DOHH2 (cell line): Measurements from ENCODE around the gene GPR3.

Experiments used
- H3F3A ChIP-seq: fragments of 200-600 bp; sonication (generic), shearing (Covaris generic); 2 replicates; pipeline ENCODE4 v1.6.0; 2016; ENCODE audit warnings: antibody characterized with exemption, mild to moderate bottlenecking; ENCODE audit not compliant: control insufficient read depth, insufficient read depth
- H3K27ac ChIP-seq: fragments of 200-600 bp; sonication (generic); 2 replicates; pipeline ENCODE4 v1.5.1; 2014; ENCODE audit warnings: low read depth, mild to moderate bottlenecking, low read length, moderate library complexity
- H3K27me3 ChIP-seq: fragments of 200-600 bp; sonication (generic); 2 replicates; pipeline ENCODE4 v1.6.1; 2014; ENCODE audit warnings: mild to moderate bottlenecking, low read length, mixed read lengths; ENCODE audit not compliant: control insufficient read depth
- H3K36me3 ChIP-seq: fragments of 200-600 bp; sonication (generic); 2 replicates; pipeline ENCODE4 v1.6.1; 2014; ENCODE audit warnings: mild to moderate bottlenecking, low read length, moderate library complexity, mixed read lengths; ENCODE audit not compliant: control insufficient read depth
- H3K4me1 ChIP-seq: fragments of 200-600 bp; sonication (generic); 2 replicates; pipeline ENCODE4 v1.6.1; 2014; ENCODE audit warnings: mild to moderate bottlenecking, low read length, mixed read lengths; ENCODE audit not compliant: control insufficient read depth
- H3K4me2 ChIP-seq: fragments of 200-600 bp; sonication (generic); 2 replicates; pipeline ENCODE4 v1.6.0; 2014; ENCODE audit warnings: mild to moderate bottlenecking, low read length, moderate library complexity
- H3K4me3 ChIP-seq: fragments of 200-600 bp; sonication (generic); 2 replicates; pipeline ENCODE4 v1.5.1; 2014; ENCODE audit warnings: mild to moderate bottlenecking, low read length, mixed read lengths
- H3K79me2 ChIP-seq: fragments of 200-600 bp; sonication (generic); 2 replicates; pipeline ENCODE4 v1.6.1; 2014; ENCODE audit warnings: mild to moderate bottlenecking, low read length, mixed read lengths; ENCODE audit not compliant: control insufficient read depth
- H3K9me2 ChIP-seq: fragments of 200-600 bp; sonication (generic); replicated peaks from 2 replicates; pipeline ENCODE4 v1.6.1; 2014; ENCODE audit warnings: mild to moderate bottlenecking, low read length, mixed read lengths; ENCODE audit not compliant: control insufficient read depth
- H3K9me3 ChIP-seq: fragments of 200-600 bp; sonication (generic); 2 replicates; pipeline ENCODE4 v1.6.1; 2014; ENCODE audit warnings: antibody characterized with exemption, low read length, mixed read lengths; ENCODE audit not compliant: control insufficient read depth, insufficient read depth
- H4K20me1 ChIP-seq: fragments of 200-600 bp; sonication (generic); 2 replicates; pipeline ENCODE4 v1.6.0; 2014; ENCODE audit warnings: low read depth, mild to moderate bottlenecking, antibody characterized with exemption, low read length, moderate library complexity; ENCODE audit not compliant: control insufficient read depth, insufficient read depth
- EZH2phosphoT487 ChIP-seq: fragments of 200-600 bp; sonication (generic); IDR thresholded peaks from 2 replicates; pipeline ENCODE4 v1.6.1; 2017; ENCODE audit warnings: borderline replicate concordance, mild to moderate bottlenecking, antibody characterized with exemption, low read length, moderate library complexity, mixed read lengths
- TF ChIP-seq, protein P1 (sequence below): fragments of 200-600 bp; sonication (generic); IDR thresholded peaks from one replicate; pipeline ENCODE4 v1.5.1; 2014; ENCODE audit warnings: antibody characterized with exemption, mild to moderate bottlenecking, low read depth, low read length; ENCODE audit not compliant: poor library complexity, severe bottlenecking

The GPR3 gene

DNA sequence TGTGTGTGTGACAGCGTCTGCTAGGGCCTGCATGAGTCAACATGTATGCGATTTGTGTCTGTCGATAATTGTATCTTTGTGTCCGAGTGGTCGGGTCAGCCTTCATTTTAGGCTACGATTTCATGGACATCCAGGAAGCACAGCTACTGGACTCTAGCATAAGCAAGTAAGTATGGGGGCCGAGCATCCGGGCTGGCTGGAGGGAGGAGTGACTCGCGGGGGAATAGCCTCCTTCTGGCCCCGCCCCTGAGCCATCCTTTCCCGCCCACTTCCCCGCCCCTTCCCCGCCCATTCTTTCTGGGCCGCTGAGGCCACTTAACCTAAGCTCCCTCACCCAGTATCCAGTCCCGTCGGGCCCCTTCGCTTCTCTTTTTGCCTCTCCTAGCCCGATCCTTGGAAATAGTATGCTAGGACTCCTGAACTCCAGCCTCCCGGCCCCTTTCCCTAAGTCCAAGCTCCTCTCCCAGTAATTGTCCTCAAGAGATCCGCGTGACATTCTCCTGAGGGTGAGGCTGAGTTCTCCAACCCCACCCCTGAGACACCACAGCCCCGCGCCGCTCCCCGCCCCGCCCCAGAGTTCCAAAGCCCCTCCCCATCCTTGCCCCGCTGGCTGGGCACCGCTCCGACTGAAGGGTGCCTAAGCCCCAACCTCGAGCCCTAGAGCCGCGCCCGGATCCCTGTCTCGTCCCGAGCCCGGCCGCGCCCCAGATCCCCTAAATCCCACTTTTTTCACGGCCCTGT, 26.9 kb upstream of the GPR3 start:
- peak overlapping the region; percentile 83 for H3K4me3 ChIP-seq
- peak overlapping the region; percentile 99 for H3K4me2 ChIP-seq
- H4K20me1 ChIP-seq, result no peaks in the 10 kb centered on the region
- no peaks in the 10 kb centered on the region for H3K79me2 ChIP-seq
- no peaks in the 10 kb centered on the region for H3K9me2 ChIP-seq
- H3K27me3 ChIP-seq, result peaks cover 20% of the 10 kb centered on the region
- H3K4me1 ChIP-seq, result peaks cover 45% of the 10 kb centered on the region
- TF ChIP-seq, protein P1, sequence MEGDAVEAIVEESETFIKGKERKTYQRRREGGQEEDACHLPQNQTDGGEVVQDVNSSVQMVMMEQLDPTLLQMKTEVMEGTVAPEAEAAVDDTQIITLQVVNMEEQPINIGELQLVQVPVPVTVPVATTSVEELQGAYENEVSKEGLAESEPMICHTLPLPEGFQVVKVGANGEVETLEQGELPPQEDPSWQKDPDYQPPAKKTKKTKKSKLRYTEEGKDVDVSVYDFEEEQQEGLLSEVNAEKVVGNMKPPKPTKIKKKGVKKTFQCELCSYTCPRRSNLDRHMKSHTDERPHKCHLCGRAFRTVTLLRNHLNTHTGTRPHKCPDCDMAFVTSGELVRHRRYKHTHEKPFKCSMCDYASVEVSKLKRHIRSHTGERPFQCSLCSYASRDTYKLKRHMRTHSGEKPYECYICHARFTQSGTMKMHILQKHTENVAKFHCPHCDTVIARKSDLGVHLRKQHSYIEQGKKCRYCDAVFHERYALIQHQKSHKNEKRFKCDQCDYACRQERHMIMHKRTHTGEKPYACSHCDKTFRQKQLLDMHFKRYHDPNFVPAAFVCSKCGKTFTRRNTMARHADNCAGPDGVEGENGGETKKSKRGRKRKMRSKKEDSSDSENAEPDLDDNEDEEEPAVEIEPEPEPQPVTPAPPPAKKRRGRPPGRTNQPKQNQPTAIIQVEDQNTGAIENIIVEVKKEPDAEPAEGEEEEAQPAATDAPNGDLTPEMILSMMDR, result no peak
- no peak for TF ChIP-seq EZH2phosphoT487
- H3K9me3 ChIP-seq, result no peaks in the 10 kb centered on the region
- peak overlapping the region; percentile 9; the same call in 1 of the 2 replicates for H3K27ac ChIP-seq
- no peaks in the 10 kb centered on the region for H3K36me3 ChIP-seq
- peaks cover 3% of the 10 kb centered on the region; the same call in 1 of the 2 replicates for H3F3A ChIP-seq

DNA sequence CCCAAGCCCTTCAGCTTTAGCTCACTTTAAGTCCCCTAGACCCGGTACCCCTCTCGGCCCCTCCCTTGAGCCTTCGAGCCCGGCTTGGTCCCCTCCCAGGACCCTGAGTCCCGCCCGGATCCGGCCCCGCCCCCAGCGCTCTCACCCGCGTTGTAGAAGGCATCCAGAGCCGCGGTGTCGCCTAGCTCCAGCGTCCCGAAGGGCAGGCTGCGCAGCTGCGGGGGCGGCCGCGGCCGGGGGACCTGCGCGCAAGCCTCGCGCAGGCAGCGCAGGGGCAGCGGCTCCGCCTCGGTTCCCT, 26.4 kb upstream of the GPR3 start:
- Histone ChIP-seq H3K27me3 (peaks cover 15% of the 10 kb centered on the region), H3K36me3 (no peaks in the 10 kb centered on the region), H4K20me1 (no peaks in the 10 kb centered on the region), H3K79me2 (no peaks in the 10 kb centered on the region), H3K9me3 (no peaks in the 10 kb centered on the region), H3K9me2 (no peaks in the 10 kb centered on the region), H3K4me1 (peaks cover 40% of the 10 kb centered on the region), H3K27ac (no peak overlapping the region), H3K4me3 (peak overlapping the region; percentile 83), H3K4me2 (peak overlapping the region; percentile 99), H3F3A (peaks cover 3% of the 10 kb centered on the region; the same call in 1 of the 2 replicates)
- TF ChIP-seq, protein P1, result no peak
- no peak for TF ChIP-seq EZH2phosphoT487

DNA sequence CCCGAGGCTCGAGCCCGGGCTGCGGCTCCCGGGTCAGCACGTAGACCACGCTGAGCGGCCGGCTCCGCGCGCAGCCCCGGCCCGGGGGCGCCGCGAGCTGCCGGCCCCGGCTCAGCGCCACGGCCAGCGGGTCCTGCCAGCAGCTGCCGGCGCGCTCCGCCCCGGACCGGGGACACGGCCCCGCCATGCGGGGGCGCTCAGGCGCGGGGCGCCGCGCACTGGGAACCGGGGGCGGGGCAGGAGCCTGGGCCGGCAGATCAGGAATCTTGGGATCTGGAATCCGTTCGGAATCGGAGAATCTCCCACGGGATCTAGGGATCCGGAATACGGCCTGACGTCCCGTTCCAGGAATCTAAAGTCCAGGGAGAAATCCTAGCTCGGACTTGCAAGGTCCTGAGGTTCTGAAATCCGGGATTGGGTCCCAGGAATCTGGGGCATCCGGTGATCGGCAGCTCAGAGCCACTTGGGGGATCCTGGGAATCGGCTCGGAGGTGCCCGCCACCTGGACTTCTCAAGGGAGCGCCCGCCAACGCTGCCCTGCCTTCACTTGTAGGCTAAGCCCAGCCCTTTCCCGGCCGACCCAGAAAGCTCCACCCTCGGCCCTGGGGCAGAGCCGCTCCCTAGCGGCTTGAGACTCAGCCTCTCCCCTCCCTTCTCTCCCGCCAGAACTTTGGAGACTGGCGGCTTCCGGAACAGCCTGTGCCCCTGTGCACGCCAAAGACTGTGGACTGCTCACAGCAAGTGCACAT, 25.8 kb upstream of the GPR3 start, which contains the start of gene MAP3K6:
MAP3K6 (minus strand) TSS at position 551 of the 749 bp plus-strand sequence; CDS start at position 187, 364 bp downstream.
- no peaks in the 10 kb centered on the region for H3K79me2 ChIP-seq
- H3K4me1 ChIP-seq, result peaks cover 39% of the 10 kb centered on the region
- no peak within 1 kb of the TSS for H3K27ac ChIP-seq
- H3K4me3 ChIP-seq, result peak within 1 kb of the TSS; percentile 83
- no peaks in the 10 kb centered on the region for H3K36me3 ChIP-seq
- H3K9me2 ChIP-seq, result no peaks in the 10 kb centered on the region
- H4K20me1 ChIP-seq, result no peaks in the 10 kb centered on the region
- H3K4me2 ChIP-seq, result peak within 1 kb of the TSS; percentile 99
- H3F3A ChIP-seq, result peaks cover 3% of the 10 kb centered on the region; the same call in 1 of the 2 replicates
- TF ChIP-seq EZH2phosphoT487, result no peak
- TF ChIP-seq, protein P1, result peak; percentile 58
- H3K27me3 ChIP-seq, result peaks cover 13% of the 10 kb centered on the region
- no peaks in the 10 kb centered on the region for H3K9me3 ChIP-seq
